Measurements from ENCODE around the gene GLT8D2. TPM values are rescaled to one million over a fixed set of nuclear protein-coding genes. Genes with fewer than 3 reads are reported as not detected.

The GLT8D2 gene
- total and polyA plus RNA-seq, 2 of the 13 experiments (the other 11 are each of a cell fraction or from before 2014, with no cell fraction given): not detected

DNA sequence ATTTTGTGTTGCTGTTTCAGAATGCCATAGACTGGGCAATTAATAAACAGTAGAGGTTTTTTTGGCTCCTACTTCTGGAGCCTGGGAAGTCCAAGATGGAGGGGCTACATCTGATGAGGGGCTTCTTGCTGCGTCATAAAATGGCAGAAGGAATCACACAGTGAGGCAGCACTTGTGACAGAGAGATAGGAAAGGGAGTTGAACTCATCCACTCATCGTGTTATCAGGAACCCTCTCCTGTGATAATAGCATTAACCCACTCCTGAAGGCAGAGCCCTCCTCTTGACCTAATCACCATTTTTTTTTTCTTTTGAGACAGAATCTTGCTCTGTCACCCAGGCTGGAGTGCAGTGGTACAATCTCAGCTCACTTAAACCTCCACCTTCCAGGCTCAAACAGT, 74.6 kb downstream of the GLT8D2 start:
- in situ Hi-C loops (cut with HindIII; ENCODE audit: extremely low pct_ligation_motif_present, low pct_unique_long_range_greater_than_20kb) (no loop called here), intact Hi-C loops (cut with micrococcal nuclease; ENCODE audit: unreplicated experiment) (no loop called here)
- Histone ChIP-seq H3K9me3 (ENCODE audit: low read length) (no peaks in the 10 kb centered on the region), H4K20me1 (ENCODE audit: insufficient read depth, low read length) (peaks cover 4% of the 10 kb centered on the region; the same call in 1 of the 2 replicates), H2AFZ (ENCODE audit: low read length) (no peak overlapping the region), H3K4me2 (ENCODE audit: low read depth, low read length) (no peak overlapping the region), H3K9ac (ENCODE audit: insufficient read depth, low read depth, low read length) (no peak overlapping the region), H3K27ac (ENCODE audit: extremely low read length, insufficient read depth, low read length) (no peak overlapping the region), H3K27me3 (ENCODE audit: control insufficient read depth in 1 of 2, insufficient read depth in 2 of 2, low read length in 2 of 2) (no peaks in the 10 kb centered on the region), H3K4me3 (replicated peaks in 1 of 3; ENCODE audit: insufficient read depth in 1 of 3, low read depth in 2 of 3, low read length in 3 of 3) (no peak overlapping the region), H3K4me1 (ENCODE audit: insufficient read depth, low read length) (peaks cover 7% of the 10 kb centered on the region), H3K79me2 (ENCODE audit: insufficient read depth, low read length) (peaks cover 40% of the 10 kb centered on the region), H3K36me3 (replicated peaks in 1 of 2; ENCODE audit: control insufficient read depth in 1 of 2, insufficient read depth in 2 of 2, low read length in 2 of 2) (peaks cover 9 to 41% of the 10 kb centered on the region in 2 experiments)
- no peak for FAIRE-seq
- WGBS (ENCODE audit: low lambda C conversion rate): 95% methylated on average over 2 of the region's 2 CpGs
- TF ChIP-seq, protein P1, sequence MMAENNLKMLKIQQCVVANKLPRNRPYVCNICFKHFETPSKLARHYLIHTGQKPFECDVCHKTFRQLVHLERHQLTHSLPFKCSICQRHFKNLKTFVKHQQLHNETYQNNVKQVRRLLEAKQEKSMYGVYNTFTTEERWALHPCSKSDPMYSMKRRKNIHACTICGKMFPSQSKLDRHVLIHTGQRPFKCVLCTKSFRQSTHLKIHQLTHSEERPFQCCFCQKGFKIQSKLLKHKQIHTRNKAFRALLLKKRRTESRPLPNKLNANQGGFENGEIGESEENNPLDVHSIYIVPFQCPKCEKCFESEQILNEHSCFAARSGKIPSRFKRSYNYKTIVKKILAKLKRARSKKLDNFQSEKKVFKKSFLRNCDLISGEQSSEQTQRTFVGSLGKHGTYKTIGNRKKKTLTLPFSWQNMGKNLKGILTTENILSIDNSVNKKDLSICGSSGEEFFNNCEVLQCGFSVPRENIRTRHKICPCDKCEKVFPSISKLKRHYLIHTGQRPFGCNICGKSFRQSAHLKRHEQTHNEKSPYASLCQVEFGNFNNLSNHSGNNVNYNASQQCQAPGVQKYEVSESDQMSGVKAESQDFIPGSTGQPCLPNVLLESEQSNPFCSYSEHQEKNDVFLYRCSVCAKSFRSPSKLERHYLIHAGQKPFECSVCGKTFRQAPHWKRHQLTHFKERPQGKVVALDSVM (CRISPR knock-in tag; IDR thresholded peaks at IDR 0.05): no peak
- no peak for TF ChIP-seq ZNF335 (CRISPR knock-in tag; IDR thresholded peaks at IDR 0.05)
- TF ChIP-seq, protein P2, sequence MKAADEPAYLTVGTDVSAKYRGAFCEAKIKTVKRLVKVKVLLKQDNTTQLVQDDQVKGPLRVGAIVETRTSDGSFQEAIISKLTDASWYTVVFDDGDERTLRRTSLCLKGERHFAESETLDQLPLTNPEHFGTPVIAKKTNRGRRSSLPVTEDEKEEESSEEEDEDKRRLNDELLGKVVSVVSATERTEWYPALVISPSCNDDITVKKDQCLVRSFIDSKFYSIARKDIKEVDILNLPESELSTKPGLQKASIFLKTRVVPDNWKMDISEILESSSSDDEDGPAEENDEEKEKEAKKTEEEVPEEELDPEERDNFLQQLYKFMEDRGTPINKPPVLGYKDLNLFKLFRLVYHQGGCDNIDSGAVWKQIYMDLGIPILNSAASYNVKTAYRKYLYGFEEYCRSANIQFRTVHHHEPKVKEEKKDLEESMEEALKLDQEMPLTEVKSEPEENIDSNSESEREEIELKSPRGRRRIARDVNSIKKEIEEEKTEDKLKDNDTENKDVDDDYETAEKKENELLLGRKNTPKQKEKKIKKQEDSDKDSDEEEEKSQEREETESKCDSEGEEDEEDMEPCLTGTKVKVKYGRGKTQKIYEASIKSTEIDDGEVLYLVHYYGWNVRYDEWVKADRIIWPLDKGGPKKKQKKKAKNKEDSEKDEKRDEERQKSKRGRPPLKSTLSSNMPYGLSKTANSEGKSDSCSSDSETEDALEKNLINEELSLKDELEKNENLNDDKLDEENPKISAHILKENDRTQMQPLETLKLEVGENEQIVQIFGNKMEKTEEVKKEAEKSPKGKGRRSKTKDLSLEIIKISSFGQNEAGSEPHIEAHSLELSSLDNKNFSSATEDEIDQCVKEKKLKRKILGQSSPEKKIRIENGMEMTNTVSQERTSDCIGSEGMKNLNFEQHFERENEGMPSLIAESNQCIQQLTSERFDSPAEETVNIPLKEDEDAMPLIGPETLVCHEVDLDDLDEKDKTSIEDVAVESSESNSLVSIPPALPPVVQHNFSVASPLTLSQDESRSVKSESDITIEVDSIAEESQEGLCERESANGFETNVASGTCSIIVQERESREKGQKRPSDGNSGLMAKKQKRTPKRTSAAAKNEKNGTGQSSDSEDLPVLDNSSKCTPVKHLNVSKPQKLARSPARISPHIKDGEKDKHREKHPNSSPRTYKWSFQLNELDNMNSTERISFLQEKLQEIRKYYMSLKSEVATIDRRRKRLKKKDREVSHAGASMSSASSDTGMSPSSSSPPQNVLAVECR (CRISPR knock-in tag; IDR thresholded peaks at IDR 0.05; ENCODE audit: borderline replicate concordance): no peak
- ChIA-PET CTCF (ENCODE audit: low intra/inter-chr PET ratio, low total read pairs) (no interaction called here), POLR2A (no interaction called here)
- ATAC-seq: no peak
- no peak for DNase-seq (ENCODE audit: low spot score)
- no TSS peak for BruUV-seq (replicated peaks)
